ENCODE measurements around the gene MED25. TPM values are rescaled to one million over a fixed set of nuclear protein-coding genes. Genes with fewer than 3 reads are reported as not detected.

The MED25 gene
- total and polyA plus RNA-seq, 2 of the 8 experiments (the other 6 are each of a cell fraction or from before 2014, with no cell fraction given), result 21.6 to 71.4 TPM

DNA sequence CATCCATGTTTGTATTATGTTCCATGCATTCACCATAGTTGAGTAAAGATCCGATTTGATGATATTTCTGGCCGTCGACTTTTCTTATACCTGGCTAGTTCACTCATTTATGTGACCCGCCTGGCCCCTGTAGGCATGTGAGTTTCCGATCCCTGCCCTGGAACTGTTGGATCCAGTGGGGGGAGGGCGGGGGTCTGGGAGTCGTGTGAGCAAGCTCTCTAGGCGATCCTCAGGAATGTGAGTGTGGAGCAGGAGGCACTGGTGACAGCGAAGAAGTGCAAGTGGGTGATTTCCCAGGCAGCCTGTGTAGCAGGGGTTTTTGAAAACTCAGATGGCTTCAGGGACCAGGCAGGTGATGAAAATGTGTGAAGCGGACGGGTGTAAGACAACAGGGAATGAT is 22.2 kb downstream of the MED25 start:
- no peak overlapping the region for H2BK120ac ChIP-seq (replicated peaks; ENCODE audit: low read depth, low read length)
- H2BK15ac ChIP-seq (ENCODE audit: low read length), result no peak overlapping the region
- H3K9ac ChIP-seq (replicated peaks in 1 of 4; ENCODE audit: extremely low read depth in 1 of 4, low read depth in 3 of 4, low read length in 3 of 4), result no peak overlapping the region
- H3K9me3 ChIP-seq (ENCODE audit: insufficient read depth in 2 of 2, low read depth in 1 of 2, low read length in 1 of 2), result no peaks in the 10 kb centered on the region
- ChIA-PET CTCF (ENCODE audit: partially characterized antibody) (interaction anchor here (1.1 kb wide), 1 partner anchor 23 kb away, joined by 3 read pairs; no protein-coding TSS in a partner anchor), POLR2A (ENCODE audit: partially characterized antibody) (interaction anchor here (0.7 to 3.1 kb wide), 3 partner anchors 10 to 29 kb away, joined by 3 to 13 read pairs (median 3); partner anchors contain the start of gene PTOV1)
- H3K4me2 ChIP-seq (ENCODE audit: insufficient read depth in 1 of 2, low read depth in 2 of 2, low read length in 2 of 2), result no peak overlapping the region
- H3K27me3 ChIP-seq (replicated peaks in 1 of 4; ENCODE audit: control insufficient read depth in 3 of 4, extremely low read depth in 1 of 4, insufficient read depth in 3 of 4, low read length in 3 of 4), result no peaks in the 10 kb centered on the region
- H3K23me2 ChIP-seq (ENCODE audit: low read depth, low read length), result no peaks in the 10 kb centered on the region
- H3K18ac ChIP-seq (ENCODE audit: extremely low read depth, low read length), result no peak overlapping the region
- no peak overlapping the region for H4K5ac ChIP-seq (ENCODE audit: insufficient read length, low read depth, low read length)
- no peak overlapping the region for H2BK5ac ChIP-seq (ENCODE audit: low read depth, low read length)
- H3K4me1 ChIP-seq (replicated peaks in 1 of 4; ENCODE audit: control insufficient read depth in 3 of 4, insufficient read depth in 4 of 4, low read length in 3 of 4), result no peaks in the 10 kb centered on the region
- H4K91ac ChIP-seq (replicated peaks; ENCODE audit: insufficient read length, low read length), result no peak overlapping the region
- DNase-seq (ENCODE audit: low read depth in 1 of 2, low spot score in 2 of 2) (no peak), FAIRE-seq (no peak)
- no peak overlapping the region for H2AFZ ChIP-seq (ENCODE audit: low read length)
- H2AK5ac ChIP-seq (ENCODE audit: low read depth, low read length), result no peak overlapping the region
- peaks cover 3 to 17% (median 8%) of the 10 kb centered on the region in 4 experiments; a peak in 6 of 8 replicates for H3K36me3 ChIP-seq (ENCODE audit: control insufficient read depth in 2 of 4, insufficient read depth in 4 of 4, low read length in 3 of 4)
- no peak overlapping the region for H3K14ac ChIP-seq (ENCODE audit: insufficient read length)
- H3K79me2 ChIP-seq (ENCODE audit: control insufficient read depth in 1 of 2, insufficient read depth in 2 of 2, low read length in 2 of 2), result no peaks in the 10 kb centered on the region
- 91% methylated on average over 11 of the region's 11 CpGs; no CpG with 5 or more reads in 1 of the 2 experiments for WGBS, 2 experiments (ENCODE audit: extremely low coverage in 1 of 2, insufficient coverage in 1 of 2, insufficient read length in 1 of 2, insufficient replicate concordance in 2 of 2, low coverage in 1 of 2, low lambda C conversion rate in 2 of 2, missing lambda C conversion rate in 1 of 2)
- H3K27ac ChIP-seq (ENCODE audit: low read depth, low read length), result no peak overlapping the region
- H4K20me1 ChIP-seq (replicated peaks in 1 of 2; ENCODE audit: control insufficient read depth in 1 of 2, insufficient read depth in 2 of 2, low read length in 2 of 2), result peaks cover 0 to 3% of the 10 kb centered on the region in 2 experiments
- H2BK12ac ChIP-seq (ENCODE audit: low read depth, low read length), result no peak overlapping the region
- no peak overlapping the region for H3K23ac ChIP-seq (ENCODE audit: insufficient read length)
- no peak overlapping the region for H3K4ac ChIP-seq (replicated peaks; ENCODE audit: insufficient read length, low read depth, low read length)
- no peak overlapping the region for H4K8ac ChIP-seq (ENCODE audit: extremely low read depth, insufficient read depth, low read length)
- no peak overlapping the region for H2BK20ac ChIP-seq (ENCODE audit: low read length)
- H3K56ac ChIP-seq (replicated peaks; ENCODE audit: insufficient read length, low read depth, low read length), result no peak overlapping the region
- H3K4me3 ChIP-seq (ENCODE audit: extremely low read depth in 1 of 4, insufficient read depth in 2 of 4, low read depth in 3 of 4, low read length in 4 of 4), result no peak overlapping the region
- peaks cover 3% of the 10 kb centered on the region; the same call in 1 of the 2 replicates for H3K79me1 ChIP-seq (ENCODE audit: low read depth, low read length)
- no peak for TF ChIP-seq BRCA1 (IDR thresholded peaks at IDR 0.05; ENCODE audit: low read depth, low read length)
- no peak for TF ChIP-seq SP4 (IDR thresholded peaks at IDR 0.05; ENCODE audit: low read length)
- no peak for TF ChIP-seq CHD1 (IDR thresholded peaks at IDR 0.05; ENCODE audit: low read depth, low read length)
- no peak for TF ChIP-seq RNF2 (IDR thresholded peaks at IDR 0.05; ENCODE audit: borderline replicate concordance, low read depth, low read length, missing control alignments, poor library complexity, severe bottlenecking)
- TF ChIP-seq, protein P1, sequence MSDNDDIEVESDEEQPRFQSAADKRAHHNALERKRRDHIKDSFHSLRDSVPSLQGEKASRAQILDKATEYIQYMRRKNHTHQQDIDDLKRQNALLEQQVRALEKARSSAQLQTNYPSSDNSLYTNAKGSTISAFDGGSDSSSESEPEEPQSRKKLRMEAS (IDR thresholded peaks at IDR 0.05), result no peak
- TF ChIP-seq PHF8 (conservative IDR thresholded peaks at IDR 0.05; ENCODE audit: low read depth, low read length), result no peak
- no peak for TF ChIP-seq SIN3A (conservative IDR thresholded peaks at IDR 0.05 in 1 of 2, IDR thresholded peaks at IDR 0.05 in 1 of 2; ENCODE audit: low read depth in 1 of 2, low read length in 2 of 2)
- no peak for TF ChIP-seq CBX8 (IDR thresholded peaks at IDR 0.05; ENCODE audit: borderline replicate concordance, low read depth, low read length)
- TF ChIP-seq RBBP5 (IDR thresholded peaks at IDR 0.05; ENCODE audit: borderline replicate concordance, low read depth, low read length), result no peak
- TF ChIP-seq, protein P2, sequence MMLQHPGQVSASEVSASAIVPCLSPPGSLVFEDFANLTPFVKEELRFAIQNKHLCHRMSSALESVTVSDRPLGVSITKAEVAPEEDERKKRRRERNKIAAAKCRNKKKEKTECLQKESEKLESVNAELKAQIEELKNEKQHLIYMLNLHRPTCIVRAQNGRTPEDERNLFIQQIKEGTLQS (IDR thresholded peaks at IDR 0.05; ENCODE audit: insufficient read depth, low read depth, low read length), result no peak
